Stimulated activated CD8-positive, alpha-beta memory T cell treated with anti-CD3 and anti-CD28 coated beads, Interleukin-2, amount 100 ng/mL, for 48 hours (primary cell): ENCODE results near the gene RND3.

ENCODE experiments used
- DNase-seq, 2 donors: peaks; one replicate each; pipeline ENCODE4 v3.0.0-alpha.2; 2020; ENCODE audit warnings: low read depth in 2 of 2

RND3 gene, protein sequence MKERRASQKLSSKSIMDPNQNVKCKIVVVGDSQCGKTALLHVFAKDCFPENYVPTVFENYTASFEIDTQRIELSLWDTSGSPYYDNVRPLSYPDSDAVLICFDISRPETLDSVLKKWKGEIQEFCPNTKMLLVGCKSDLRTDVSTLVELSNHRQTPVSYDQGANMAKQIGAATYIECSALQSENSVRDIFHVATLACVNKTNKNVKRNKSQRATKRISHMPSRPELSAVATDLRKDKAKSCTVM

DNA sequence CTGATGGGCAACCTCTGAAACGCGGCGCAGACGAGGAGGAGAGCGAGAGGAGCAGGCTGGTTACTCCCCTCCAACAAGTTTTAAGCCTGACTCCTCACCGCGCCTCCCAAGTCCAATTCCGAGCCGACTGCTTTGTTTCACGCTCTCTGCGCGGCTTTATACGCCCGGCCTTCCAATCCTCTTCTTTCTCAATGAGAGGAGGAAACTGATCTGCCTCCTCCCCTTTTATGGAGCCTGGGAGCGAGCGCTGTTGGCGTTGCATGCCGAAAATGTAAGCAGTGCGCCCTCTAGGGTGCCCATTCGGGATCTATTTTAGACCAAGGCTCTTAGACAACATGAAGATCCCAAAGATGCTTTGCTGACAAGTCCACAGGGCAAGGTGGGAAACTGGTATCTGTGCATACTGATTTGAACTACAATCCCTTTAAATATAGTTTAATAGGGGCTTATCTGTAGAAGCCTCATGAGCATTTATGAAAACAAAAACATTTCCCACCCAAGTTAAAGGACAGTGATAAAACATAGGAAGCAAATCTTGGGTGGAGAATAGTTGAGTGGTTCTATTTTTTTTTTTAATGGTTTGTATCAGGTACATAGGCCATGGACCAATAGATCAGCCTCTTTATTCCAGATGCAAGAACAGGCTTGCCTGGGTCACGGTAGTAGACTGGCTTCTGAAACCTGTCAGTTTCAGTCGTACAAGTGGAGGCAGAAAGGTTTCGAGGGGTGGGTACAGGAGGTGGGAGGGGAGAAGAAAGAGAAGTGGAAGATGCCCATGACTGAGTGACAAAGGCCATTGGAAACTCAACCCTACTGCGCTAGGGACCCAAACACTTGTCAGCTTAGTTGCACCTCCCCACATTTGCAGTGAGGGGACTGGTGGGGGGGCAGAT lies at the start of gene RND3:
Gene RND3, minus strand, starts transcription at position 131 of the 893 bp plus-strand sequence. CDS start 250 bp downstream, outside the sequence.
- DNase-seq, result peak; percentile 32 to 43

GRCh38 chr2:150535176-150535575 lies 47.7 kb upstream of the RND3 start:
- no peak for DNase-seq

DNA sequence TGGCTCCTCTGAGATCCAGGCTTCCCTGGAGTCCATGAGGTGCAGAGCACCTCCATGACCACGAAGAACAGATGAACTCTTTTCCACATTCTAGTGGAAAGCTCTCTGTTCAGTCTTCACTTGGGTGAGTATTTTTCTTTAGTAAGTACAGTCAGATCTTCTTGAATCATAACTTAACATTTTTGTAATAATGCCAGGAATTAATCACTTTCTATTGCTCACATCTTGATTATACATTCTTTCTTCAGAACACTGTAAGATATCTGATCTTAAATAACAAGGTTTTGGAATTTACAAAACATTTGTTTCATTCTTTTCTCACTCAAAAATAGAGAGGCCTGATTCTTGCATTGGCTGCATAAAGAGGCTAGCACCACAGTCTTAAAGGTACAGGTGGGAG lies 45.4 kb upstream of the RND3 start:
- no peak for DNase-seq

DNA sequence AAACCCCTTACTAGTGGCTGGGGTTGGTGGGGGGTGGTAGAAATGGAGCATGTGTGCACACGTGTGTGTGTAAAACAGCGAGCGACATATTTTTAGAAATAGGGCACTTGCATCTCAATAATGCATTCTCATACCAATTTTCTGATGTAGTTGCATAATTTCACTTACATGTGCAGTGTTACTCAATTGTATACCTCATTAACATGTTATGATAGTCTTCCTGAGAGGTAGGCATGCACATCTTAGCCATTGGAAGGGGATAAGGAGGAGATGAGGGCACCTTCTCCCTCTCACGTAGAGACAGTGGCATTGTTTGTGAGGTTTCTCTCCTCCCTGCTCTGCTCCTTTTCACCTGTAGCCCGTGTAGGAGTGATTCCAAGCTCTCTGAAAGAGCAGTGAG lies 44.6 kb upstream of the RND3 start:
- no peak for DNase-seq

DNA sequence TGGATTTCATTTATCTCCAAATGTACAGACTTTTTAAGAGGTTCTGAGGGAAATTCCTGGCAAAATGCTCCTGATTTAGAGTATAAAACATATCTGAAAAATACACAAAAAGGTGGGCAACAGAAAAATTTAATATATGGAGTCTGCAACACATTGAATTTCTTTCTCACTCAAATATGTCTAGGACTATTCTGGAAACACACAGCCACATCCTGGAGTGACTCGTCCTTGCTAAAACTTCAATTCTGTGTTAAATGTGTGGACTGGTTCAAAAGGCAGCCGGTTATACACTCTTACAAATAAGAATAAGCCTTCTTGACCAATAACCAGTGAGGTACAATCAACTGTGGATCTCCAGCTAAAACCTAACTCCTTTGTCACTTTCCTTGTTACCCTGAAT lies 44.1 kb upstream of the RND3 start:
- no peak for DNase-seq

GRCh38 chr2:150530168-150530567 lies 42.7 kb upstream of the RND3 start:
- DNase-seq, result no peak

DNA sequence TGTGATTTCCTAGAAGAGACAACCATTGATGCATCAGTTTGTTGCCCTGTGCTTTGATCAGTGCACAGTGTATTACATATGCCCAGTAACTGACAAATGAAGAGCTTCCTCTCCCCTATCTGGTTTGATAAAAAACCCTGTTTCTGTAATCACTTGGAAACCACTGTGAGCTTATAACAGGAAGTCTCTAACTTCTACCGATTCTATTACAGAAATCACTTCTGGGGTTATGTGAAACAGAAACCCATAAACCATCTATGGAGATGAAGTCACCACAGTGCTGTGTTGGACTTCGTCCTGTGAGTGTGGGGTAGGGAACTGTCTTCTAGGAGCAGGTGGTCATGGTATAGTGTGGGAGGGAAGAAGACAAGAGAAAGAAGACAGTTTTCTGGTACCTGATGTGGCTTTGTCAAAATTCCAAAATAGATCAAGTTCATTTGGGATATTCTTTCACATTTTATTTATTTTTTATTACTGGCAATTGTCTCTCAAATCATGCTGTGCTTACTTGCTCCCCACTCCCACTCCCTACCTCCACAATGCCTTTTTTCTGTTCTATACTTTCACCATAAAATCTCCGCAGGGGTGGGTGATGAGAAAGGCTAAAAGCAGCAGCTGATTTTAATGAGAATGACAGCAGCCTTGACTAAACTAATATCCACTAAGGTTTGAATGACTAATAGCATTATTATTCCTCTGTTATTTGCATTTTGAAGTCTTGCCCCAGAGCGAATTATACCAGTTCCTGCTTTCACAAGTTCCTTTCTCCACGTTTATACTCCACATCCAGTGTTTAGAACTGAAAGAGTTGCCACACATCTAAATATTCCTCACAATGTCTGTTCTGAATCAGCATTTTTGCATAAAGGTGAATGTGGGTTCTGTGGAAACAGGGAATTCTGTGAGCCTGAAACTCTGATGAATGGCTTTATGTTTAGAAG lies 41.7 kb upstream of the RND3 start:
- DNase-seq, result no peak

DNA sequence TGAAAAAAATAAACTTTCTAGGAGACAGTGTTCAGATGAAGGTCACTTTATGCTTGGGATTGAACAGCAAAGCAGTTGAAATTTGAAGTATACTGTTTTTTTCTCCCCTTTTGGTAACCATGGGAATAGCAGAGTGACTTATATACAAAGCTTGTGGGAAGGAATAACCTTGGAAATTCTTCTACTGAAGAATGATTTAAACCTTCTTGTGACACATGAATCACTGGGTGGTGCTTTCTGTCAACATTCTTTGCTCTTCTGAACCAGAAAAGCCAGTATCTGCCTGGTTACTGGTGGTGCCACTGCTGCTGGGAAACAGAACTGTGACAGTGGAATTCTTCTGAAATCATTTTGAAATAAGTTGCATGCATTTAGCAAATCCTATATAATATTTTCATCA lies 39.4 kb upstream of the RND3 start:
- no peak for DNase-seq

DNA sequence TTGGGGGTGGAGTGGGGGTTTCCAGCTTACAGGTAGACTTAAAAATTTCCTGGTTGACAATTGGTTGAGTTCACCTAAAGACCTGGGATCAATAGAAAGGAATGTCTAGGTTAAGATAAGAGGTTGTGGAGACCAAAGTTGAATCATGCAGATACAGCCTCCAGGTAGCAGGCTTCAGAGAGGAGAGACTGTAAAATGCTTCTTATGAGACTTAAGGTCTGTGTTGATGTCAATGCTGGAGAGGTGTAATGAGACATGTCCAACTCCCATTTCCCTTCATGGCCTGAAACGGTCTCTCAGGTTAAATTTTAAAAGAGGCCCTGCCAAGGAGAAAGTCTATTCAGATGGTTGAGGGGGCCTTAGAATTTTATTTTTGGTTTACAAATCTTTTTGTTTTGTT lies 38.5 kb upstream of the RND3 start:
- DNase-seq, result no peak

DNA sequence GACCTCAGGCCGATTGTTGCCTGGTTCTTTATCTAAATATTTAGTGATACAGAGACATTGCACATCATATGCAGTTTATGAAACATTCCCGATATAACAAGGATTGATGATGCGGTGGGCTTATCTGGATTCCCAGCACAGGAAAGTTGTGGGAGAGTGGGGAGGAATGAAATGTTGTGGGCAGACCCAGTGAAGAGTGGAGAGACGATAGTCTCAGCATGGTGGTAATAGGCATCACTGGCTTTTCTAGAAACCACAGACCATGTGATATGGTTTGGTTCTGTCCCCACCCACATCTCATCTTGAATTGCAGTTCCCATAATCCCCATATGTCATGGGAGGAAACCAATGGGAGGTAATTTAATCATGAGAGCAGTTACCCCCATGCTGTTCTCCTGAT lies 34.8 kb upstream of the RND3 start:
- no peak for DNase-seq

DNA sequence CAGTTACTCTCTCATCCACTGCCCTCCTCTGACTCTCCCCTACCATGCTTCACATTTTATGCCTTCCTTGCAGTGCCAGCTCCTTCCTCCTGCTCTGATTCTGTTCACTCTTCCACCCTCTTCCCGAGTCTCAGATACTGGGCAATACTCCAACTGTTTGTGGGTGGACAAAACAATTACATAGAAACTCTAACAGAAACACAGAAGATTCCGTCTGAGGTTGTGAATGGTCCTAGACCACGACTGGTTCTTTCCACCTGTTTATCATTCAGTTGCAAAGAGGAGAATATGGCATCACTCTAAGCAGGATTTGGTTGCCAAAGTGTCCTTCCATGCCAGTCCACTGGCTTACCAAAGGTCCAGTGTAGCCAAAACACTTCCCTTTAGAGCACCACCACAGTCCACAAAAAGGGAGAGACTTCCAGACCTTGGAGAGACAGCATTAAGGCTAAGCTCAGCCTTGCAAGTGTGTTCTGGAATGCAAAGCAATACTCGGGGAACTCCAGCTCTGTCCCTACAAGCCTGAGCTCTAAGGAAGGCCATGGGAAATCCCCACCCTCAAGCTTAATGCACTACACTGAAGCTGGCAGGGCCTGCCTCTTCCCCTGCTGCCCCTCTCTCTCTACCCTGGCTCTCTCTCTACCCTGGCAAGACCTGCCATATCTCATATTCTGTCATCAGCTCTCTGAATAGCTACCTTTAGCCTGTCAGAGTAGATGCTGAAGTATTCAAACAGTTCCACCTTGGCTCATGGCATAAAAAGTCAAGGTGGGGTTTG lies 33.6 kb upstream of the RND3 start:
- DNase-seq, result no peak

DNA sequence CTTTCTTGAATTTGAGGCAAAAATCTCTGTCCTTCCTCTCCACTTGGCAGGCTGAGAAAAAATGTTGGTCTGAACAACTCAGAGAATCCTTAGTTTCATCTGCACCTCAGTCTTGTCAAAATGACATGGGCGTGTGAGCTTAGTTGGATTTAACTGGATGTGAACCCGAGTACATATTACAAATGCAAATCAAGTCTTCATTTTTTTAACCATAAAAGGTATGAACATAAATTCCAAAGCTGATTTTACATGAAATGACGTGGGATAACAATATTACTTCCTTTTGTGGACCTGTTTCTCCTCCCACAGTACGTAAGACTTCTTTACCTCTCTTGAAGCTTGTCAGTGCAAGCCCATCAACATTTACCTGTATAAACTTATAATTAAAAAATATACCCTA lies 32.6 kb upstream of the RND3 start:
- no peak for DNase-seq

- DNase-seq, result no peak
These were observed 30.6 kb upstream of the RND3 start for GRCh38 chr2:150517951-150518680.

DNA sequence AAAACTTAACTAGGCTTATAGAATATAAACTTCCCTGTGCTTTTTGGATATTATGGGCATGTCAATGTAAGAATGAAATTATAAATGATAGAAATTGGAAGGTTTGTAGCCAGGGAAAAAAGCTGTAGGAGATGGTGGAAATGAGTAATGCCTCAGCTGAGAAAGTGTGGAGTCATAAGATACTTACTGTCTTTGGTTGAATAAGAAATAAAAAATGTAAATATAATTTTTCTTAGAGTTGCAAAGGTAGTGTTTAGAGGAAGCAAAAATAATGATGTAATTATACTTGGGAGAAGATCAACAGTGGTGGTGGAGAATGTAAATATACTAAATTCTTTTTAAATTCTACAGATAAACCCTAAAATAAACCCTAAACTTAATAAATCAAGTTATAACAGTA lies 26.2 kb upstream of the RND3 start:
- no peak for DNase-seq

- DNase-seq, result no peak
These were observed 21.1 kb upstream of the RND3 start for GRCh38 chr2:150508497-150509137.

DNA sequence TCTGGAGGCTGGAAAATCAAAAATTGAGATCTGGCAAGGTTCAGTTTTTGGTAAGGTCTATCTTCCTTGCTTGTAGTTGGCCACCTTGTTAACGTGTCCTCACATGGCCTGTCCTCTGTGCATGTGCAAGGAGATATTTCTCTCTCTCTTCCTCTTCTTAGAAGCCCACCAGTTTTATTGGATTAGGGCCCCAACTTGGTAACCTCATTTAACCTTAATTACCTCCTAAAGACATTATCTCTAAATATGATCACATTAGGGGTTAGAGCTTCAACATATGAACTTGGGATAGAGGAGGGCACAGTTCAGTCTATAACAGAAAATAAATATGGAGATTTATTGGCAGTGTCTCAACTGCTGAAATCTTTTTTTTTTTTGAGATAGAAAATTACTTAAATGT lies 19.6 kb upstream of the RND3 start:
- DNase-seq, result no peak

- DNase-seq, result no peak
These were observed 17.7 kb upstream of the RND3 start for GRCh38 chr2:150505178-150505577.

DNA sequence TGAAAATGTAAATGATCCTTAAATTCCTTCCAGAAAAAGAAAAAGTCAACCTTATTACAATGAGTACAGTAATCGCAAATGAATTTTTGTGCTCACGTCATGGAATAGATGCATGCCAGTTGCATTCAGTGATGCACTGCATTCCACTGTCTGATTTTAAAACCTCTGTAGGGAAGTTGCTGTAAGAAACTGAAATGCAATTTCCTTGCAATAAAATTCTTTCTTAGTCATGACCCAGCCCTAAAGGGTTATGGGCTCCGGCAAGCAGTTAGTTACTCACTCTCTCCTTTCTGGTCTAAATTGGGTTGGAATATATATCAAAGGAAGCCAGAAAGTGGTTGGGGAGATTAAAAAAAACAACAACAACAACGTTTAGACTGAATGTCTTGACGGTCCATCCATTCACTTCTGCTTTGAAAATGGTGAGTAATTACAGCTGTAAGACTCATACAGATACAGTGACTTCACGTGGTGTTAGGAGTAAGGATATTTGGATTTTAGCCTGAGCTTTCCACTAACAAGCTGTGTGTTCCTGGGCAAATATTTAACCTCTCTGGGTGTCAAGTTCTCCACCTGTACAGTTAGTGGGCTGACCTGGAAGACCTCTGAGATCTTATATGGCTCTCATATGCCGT lies 8.6 kb upstream of the RND3 start:
- no peak for DNase-seq

DNA sequence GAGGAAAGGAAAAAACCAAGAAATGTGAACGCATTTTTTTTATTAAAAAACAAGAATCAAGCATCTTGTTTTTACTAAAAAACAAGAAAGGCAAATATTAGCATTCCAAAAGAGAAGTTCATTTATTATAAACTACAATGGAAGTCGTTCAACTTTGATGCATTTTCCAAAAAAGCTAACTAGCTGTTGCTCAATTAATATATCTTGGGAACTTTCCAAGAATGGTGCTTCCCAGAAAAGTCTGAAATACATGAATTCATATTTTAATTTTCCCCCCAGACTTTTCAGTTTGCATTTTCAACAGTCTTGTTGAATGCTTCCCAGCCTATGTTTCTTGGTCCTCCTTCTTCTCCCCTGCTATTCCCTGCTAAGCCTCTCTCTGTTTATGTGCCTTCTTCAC lies 7.5 kb upstream of the RND3 start:
- no peak for DNase-seq
